Measurements from ENCODE around the gene CA11. TPM values are rescaled to one million over a fixed set of nuclear protein-coding genes. Genes with fewer than 3 reads are reported as not detected.

CA11 gene
- total and polyA plus RNA-seq, 2 of the 8 experiments (the other 6 are each of a cell fraction or from before 2014, with no cell fraction given): 51.7 to 71.4 TPM

GRCh38 chr19:48632692-48633147, 13.3 kb downstream of the CA11 start:
- no peak overlapping the region for H4K5ac ChIP-seq (ENCODE audit: insufficient read length, low read depth, low read length)
- H3K36me3 ChIP-seq (ENCODE audit: control insufficient read depth in 2 of 4, insufficient read depth in 4 of 4, low read length in 3 of 4): 0 out of 8 replicates have a peak, but pooled peaks cover 0 to 5% (median 0%) of the 10 kb centered on the region in 4 experiments
- no peaks in the 10 kb centered on the region for H3K79me2 ChIP-seq (ENCODE audit: control insufficient read depth in 1 of 2, insufficient read depth in 2 of 2, low read length in 2 of 2)
- no peak overlapping the region for H2BK120ac ChIP-seq (replicated peaks; ENCODE audit: low read depth, low read length)
- no peak overlapping the region for H2BK20ac ChIP-seq (ENCODE audit: low read length)
- peaks cover 26% of the 10 kb centered on the region for H3K23me2 ChIP-seq (ENCODE audit: low read depth, low read length)
- ChIA-PET POLR2A (ENCODE audit: partially characterized antibody) (interaction anchor here (0.8 to 30.9 kb wide), 4 partner anchors 13 to 277 kb away, joined by 3 to 788 read pairs (median 7); partner anchors contain the start of genes CA11, FAM83E, RPL18 and SPACA4), CTCF (ENCODE audit: partially characterized antibody) (interaction anchor here (0.8 to 1.9 kb wide), 7 partner anchors 11 to 210 kb away, joined by 3 to 7 read pairs (median 3); partner anchors contain the start of gene CA11)
- no peak overlapping the region for H2BK12ac ChIP-seq (ENCODE audit: low read depth, low read length)
- H3K18ac ChIP-seq (ENCODE audit: extremely low read depth, low read length): no peak overlapping the region
- H3K27ac ChIP-seq (ENCODE audit: low read depth, low read length): no peak overlapping the region
- no peaks in the 10 kb centered on the region for H3K9me3 ChIP-seq (ENCODE audit: insufficient read depth in 2 of 2, low read depth in 1 of 2, low read length in 1 of 2)
- no peak for DNase-seq (ENCODE audit: low read depth in 1 of 2, low spot score in 2 of 2)
- H3K9ac ChIP-seq (replicated peaks in 1 of 4; ENCODE audit: extremely low read depth in 1 of 4, low read depth in 3 of 4, low read length in 3 of 4): no peak overlapping the region
- no peak overlapping the region for H3K23ac ChIP-seq (ENCODE audit: insufficient read length)
- H4K91ac ChIP-seq (replicated peaks; ENCODE audit: insufficient read length, low read length): no peak overlapping the region
- H3K27me3 ChIP-seq (replicated peaks in 1 of 4; ENCODE audit: control insufficient read depth in 3 of 4, extremely low read depth in 1 of 4, insufficient read depth in 3 of 4, low read length in 3 of 4): peaks cover 0 to 2% (median 0%) of the 10 kb centered on the region in 4 experiments; a peak in 2 of 7 replicates
- no peak overlapping the region for H3K56ac ChIP-seq (replicated peaks; ENCODE audit: insufficient read length, low read depth, low read length)
- TF ChIP-seq CEBPB (IDR thresholded peaks at IDR 0.05; ENCODE audit: low read depth, low read length) (no peak), TAF7 (optimal IDR thresholded peaks at IDR 0.05; ENCODE audit: borderline replicate concordance, low read depth, low read length) (no peak)
- no peak overlapping the region for H3K4ac ChIP-seq (replicated peaks; ENCODE audit: insufficient read length, low read depth, low read length)
- H3K79me1 ChIP-seq (ENCODE audit: low read depth, low read length): no peaks in the 10 kb centered on the region
- H2BK5ac ChIP-seq (ENCODE audit: low read depth, low read length): no peak overlapping the region
- H3K4me1 ChIP-seq (replicated peaks in 1 of 4; ENCODE audit: control insufficient read depth in 3 of 4, insufficient read depth in 4 of 4, low read length in 3 of 4): peaks cover 4 to 29% (median 22%) of the 10 kb centered on the region in 4 experiments
- 0 out of 2 replicates have a peak overlapping the region, but pooled peaks have one; percentile 21 for H2BK15ac ChIP-seq (ENCODE audit: low read length)
- no peak overlapping the region for H3K14ac ChIP-seq (ENCODE audit: insufficient read length)
- H2AK5ac ChIP-seq (ENCODE audit: low read depth, low read length): no peak overlapping the region
- no peak overlapping the region for H3K4me2 ChIP-seq (ENCODE audit: insufficient read depth in 1 of 2, low read depth in 2 of 2, low read length in 2 of 2)
- H4K20me1 ChIP-seq (replicated peaks in 1 of 2; ENCODE audit: control insufficient read depth in 1 of 2, insufficient read depth in 2 of 2, low read length in 2 of 2): peaks cover 0 to 8% of the 10 kb centered on the region in 2 experiments
- H3K4me3 ChIP-seq (ENCODE audit: extremely low read depth in 1 of 4, insufficient read depth in 2 of 4, low read depth in 3 of 4, low read length in 4 of 4): no peak overlapping the region
- no peak overlapping the region for H4K8ac ChIP-seq (ENCODE audit: extremely low read depth, insufficient read depth, low read length)
- no peak for FAIRE-seq
- no peak overlapping the region for H2AFZ ChIP-seq (ENCODE audit: low read length)

All from H1 (cell line).